ENCODE data around the gene NPDC1.

DNA sequence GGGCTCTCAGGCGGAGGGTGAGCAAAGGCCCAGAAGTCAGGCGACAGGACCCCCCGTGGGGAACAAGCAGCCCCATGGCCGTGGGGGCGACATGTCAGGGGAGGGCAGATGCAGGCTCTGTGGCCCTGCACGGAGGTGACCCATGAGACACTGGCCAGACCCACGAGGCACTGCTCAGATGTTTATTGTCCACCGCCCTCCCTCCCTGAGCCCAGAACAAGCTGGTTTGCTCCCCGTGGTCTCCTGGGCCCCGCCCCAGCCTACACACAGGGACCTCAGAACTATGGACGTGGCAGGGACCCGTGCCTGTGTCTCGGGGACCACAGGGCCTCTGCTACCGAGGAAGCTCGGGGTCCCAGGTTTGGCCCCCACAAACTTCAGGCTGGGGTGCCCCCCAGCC is 16.0 kb downstream of the NPDC1 start:
- TF ChIP-seq, protein P1, sequence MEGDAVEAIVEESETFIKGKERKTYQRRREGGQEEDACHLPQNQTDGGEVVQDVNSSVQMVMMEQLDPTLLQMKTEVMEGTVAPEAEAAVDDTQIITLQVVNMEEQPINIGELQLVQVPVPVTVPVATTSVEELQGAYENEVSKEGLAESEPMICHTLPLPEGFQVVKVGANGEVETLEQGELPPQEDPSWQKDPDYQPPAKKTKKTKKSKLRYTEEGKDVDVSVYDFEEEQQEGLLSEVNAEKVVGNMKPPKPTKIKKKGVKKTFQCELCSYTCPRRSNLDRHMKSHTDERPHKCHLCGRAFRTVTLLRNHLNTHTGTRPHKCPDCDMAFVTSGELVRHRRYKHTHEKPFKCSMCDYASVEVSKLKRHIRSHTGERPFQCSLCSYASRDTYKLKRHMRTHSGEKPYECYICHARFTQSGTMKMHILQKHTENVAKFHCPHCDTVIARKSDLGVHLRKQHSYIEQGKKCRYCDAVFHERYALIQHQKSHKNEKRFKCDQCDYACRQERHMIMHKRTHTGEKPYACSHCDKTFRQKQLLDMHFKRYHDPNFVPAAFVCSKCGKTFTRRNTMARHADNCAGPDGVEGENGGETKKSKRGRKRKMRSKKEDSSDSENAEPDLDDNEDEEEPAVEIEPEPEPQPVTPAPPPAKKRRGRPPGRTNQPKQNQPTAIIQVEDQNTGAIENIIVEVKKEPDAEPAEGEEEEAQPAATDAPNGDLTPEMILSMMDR (conservative IDR thresholded peaks at IDR 0.05 in 1 of 2, IDR thresholded peaks at IDR 0.05 in 1 of 2; ENCODE audit: low read depth in 1 of 2, low read length in 2 of 2): no peak
- TF ChIP-seq EZH2 (IDR thresholded peaks at IDR 0.05; ENCODE audit: low read length, missing control alignments): no peak
